Kidney (tissue), 14 donors: ENCODE results near the gene SCARB1. TPM values are rescaled to one million over a fixed set of nuclear protein-coding genes. Genes with fewer than 3 reads are reported as not detected.

Source experiments
- DNase-seq, 5 donors: peaks; one replicate each; pipeline ENCODE4 v3.0.0-alpha.2; 2013 to 2020
- FAIRE-seq: peaks from 2 replicates; lab custom pipeline; 2012; peaks lifted over from hg19 to GRCh38; lab: Jason Lieb, UNC
- H3K27ac ChIP-seq, 2 donors: one replicate each; pipeline ENCODE4 v1.7.0; 2013; ENCODE audit warnings: low read depth in 2 of 2, low read length in 2 of 2, inconsistent platforms in 1 of 2
- H3K27me3 ChIP-seq: one replicate; pipeline ENCODE4 v1.7.1; 2013; ENCODE audit warnings: low read length, inconsistent platforms; ENCODE audit not compliant: control insufficient read depth, insufficient read depth
- H3K36me3 ChIP-seq, 3 donors: one replicate each; pipeline versions ENCODE4 v1.7.0 to v1.7.1; 2013; ENCODE audit warnings: low read length in 3 of 3, control low read depth in 1 of 3, inconsistent platforms in 1 of 3; ENCODE audit not compliant: insufficient read depth in 3 of 3, control insufficient read depth in 2 of 3
- H3K4me1 ChIP-seq, 3 donors: one replicate each; pipeline versions ENCODE4 v1.7.0 to v1.7.1; 2013; ENCODE audit warnings: low read length in 3 of 3, inconsistent platforms in 1 of 3, low read depth in 1 of 3; ENCODE audit not compliant: control insufficient read depth in 2 of 3, insufficient read depth in 2 of 3
- H3K4me3 ChIP-seq, 3 donors: one replicate each; pipeline versions ENCODE4 v1.7.0 to v1.8.1; 2013; ENCODE audit warnings: low read length in 3 of 3, control low read depth in 1 of 3, inconsistent platforms in 1 of 3
- H3K9ac ChIP-seq, 3 donors: one replicate each; pipeline versions ENCODE4 v1.7.0 to v1.7.1; 2013; ENCODE audit warnings: low read length in 3 of 3, control low read depth in 1 of 3, inconsistent platforms in 1 of 3
- H3K9me3 ChIP-seq, 3 donors: one replicate each; pipeline versions ENCODE4 v1.7.0 to v1.7.1; 2013; ENCODE audit warnings: low read length in 3 of 3, control low read depth in 1 of 3, inconsistent platforms in 1 of 3; ENCODE audit not compliant: control insufficient read depth in 2 of 3, insufficient read depth in 1 of 3
- intact Hi-C: fragments of 100-400 bp; cut with DNase I; formaldehyde crosslinking; loops from one replicate; pipeline ENCODE4 v1.11.1; 2022
- polyA plus RNA-seq: library from polyadenylated mRNA; stranded (reverse); fragments of 350-450 nt; fragmentation: Illumina TruSeq; extraction: RNeasy Lipid Tissue Mini Kit (QIAGEN cat#74804); gene quantifications from one replicate; pipeline ENCODE4 v1.2.3, GENCODE V29; 2014; ENCODE audit warnings: low read depth, low replicate concordance; ENCODE audit not compliant: insufficient read depth
- total RNA-seq: library from RNA; stranded (reverse); fragmentation: NEBNext Ultra II Directional; extraction: Animal tissue kit (Norgen Biotek cat#: 25700); gene quantifications from one replicate; pipeline ENCODE4 v1.2.1, GENCODE V29; 2021
- TF ChIP-seq, protein P1 (sequence below): IDR thresholded peaks from 3 replicates; pipeline ENCODE4 v1.5.1; 2012; ENCODE audit warnings: mild to moderate bottlenecking, moderate library complexity, borderline replicate concordance; ENCODE audit not compliant: insufficient read depth; ENCODE audit errors: extremely low read depth
- donor health status: control.
- donor health status: control.
- donor health status: control.
- donor health status: control.
- donor health status: control.
- donor health status: DM: yes; HTN: yes; CAD: no.
- donor health status: Normal renal cell carcinoma (clear cell type).

The SCARB1 gene
- total and polyA plus RNA-seq, 2 donors from 2014 or later: 12.3 to 13.2 TPM

DNA sequence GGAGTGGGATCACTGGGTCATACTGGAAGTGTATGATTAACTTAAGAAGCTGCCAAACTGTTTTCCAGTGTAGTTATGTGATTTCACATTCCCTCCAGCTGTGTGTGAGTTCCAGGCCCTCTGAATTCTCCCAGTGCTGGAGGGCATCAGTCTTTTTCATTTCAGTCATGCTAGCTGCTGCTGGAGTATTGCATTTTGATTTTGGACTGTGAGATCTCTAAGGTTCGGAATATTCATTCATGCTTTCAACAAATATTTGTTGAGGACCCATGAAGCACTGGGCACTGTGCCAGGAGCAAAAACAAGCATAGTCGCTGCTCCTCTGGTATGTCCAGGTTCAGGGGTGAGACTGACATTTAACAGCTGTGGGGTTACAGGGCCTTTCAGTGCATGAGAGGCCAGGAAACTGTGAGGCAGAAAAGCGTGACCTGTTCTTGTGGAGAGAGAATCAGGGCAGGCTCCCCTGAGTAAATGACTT, 133.2 kb downstream of the SCARB1 start:
- H3K4me1 ChIP-seq: peaks cover 0 to 20% (median 13%) of the 10 kb centered on the region in 3 donors
- no peak overlapping the region for H3K4me3 ChIP-seq
- H3K27ac ChIP-seq: peak overlapping the region; percentile 69 to 81
- FAIRE-seq (no peak), DNase-seq (peak; percentile 79 to 90 (median 86))
- no peaks in the 10 kb centered on the region for H3K36me3 ChIP-seq
- no peaks in the 10 kb centered on the region for H3K27me3 ChIP-seq
- TF ChIP-seq, protein P1, sequence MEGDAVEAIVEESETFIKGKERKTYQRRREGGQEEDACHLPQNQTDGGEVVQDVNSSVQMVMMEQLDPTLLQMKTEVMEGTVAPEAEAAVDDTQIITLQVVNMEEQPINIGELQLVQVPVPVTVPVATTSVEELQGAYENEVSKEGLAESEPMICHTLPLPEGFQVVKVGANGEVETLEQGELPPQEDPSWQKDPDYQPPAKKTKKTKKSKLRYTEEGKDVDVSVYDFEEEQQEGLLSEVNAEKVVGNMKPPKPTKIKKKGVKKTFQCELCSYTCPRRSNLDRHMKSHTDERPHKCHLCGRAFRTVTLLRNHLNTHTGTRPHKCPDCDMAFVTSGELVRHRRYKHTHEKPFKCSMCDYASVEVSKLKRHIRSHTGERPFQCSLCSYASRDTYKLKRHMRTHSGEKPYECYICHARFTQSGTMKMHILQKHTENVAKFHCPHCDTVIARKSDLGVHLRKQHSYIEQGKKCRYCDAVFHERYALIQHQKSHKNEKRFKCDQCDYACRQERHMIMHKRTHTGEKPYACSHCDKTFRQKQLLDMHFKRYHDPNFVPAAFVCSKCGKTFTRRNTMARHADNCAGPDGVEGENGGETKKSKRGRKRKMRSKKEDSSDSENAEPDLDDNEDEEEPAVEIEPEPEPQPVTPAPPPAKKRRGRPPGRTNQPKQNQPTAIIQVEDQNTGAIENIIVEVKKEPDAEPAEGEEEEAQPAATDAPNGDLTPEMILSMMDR: no peak
- intact Hi-C loops: no loop called here
- no peaks in the 10 kb centered on the region for H3K9me3 ChIP-seq
- H3K9ac ChIP-seq: no peak overlapping the region

DNA sequence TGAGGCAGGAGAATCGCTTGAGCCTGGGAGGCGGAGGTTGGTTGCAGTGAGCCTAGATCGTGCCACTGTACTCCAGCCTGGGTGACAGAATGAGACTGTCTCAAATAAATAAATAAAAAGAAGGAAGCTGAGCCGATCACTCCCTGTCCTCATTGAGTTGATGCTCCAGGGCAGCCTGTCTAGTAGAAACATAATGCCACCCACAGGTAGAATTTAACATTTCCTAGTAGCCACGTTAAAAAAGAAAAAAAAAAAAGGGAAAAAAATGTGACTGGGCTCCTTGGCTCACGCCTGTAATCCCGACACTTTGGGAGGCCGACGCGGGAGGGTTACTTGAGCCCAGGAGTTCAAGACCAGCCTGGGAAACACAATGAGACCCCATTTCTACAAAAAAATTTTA, 135.7 kb downstream of the SCARB1 start:
- FAIRE-seq (no peak), DNase-seq (no peak)
- Histone ChIP-seq H3K9ac (no peak overlapping the region), H3K27ac (no peak overlapping the region), H3K9me3 (no peaks in the 10 kb centered on the region), H3K36me3 (no peaks in the 10 kb centered on the region), H3K4me3 (no peak overlapping the region), H3K4me1 (peaks cover 0 to 19% (median 11%) of the 10 kb centered on the region in 3 donors), H3K27me3 (no peaks in the 10 kb centered on the region)
- TF ChIP-seq, protein P1: no peak
- intact Hi-C loops: no loop called here

DNA sequence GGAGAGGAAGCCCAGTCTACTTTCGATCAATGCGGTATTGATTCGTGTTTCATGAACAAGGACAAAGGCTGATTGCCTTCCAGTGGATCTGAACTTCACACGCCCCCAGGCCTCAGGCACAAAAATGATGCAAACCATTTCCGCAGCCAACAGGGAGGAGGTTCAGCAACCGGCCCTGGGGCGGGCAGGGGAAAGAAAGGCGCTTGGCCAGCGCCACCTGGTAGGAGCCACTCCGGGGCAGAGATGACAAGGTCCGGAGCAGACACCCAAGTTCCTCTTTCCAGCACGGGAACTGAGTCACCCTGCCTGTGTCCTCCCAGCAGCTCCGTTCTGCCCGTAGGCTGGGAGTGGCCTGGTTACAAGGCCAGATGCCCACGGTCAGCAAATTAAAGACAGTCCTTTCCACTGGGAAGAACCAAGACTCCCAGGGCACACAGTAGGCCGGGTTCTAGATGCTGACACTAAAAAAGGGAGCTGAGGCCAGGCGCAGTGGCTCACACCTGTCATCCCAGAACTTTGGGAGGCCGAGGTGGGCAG, 136.3 kb downstream of the SCARB1 start:
- TF ChIP-seq, protein P1: no peak
- Histone ChIP-seq H3K27me3 (no peaks in the 10 kb centered on the region), H3K36me3 (no peaks in the 10 kb centered on the region), H3K9me3 (no peaks in the 10 kb centered on the region), H3K4me1 (peaks cover 0 to 13% (median 7%) of the 10 kb centered on the region in 3 donors), H3K27ac (peak overlapping the region in 1 of 2 donors; percentile 44), H3K4me3 (no peak overlapping the region), H3K9ac (no peak overlapping the region)
- peak in 2 of 5 donors; percentile 40 to 92 for DNase-seq
- no peak for FAIRE-seq
- intact Hi-C loops: no loop called here

Other genes starting within 250 kb of the SCARB1 start
- gene UBC, start 50.8 kb upstream of the SCARB1 start, total RNA-seq: 1,132 TPM
- gene UBC, start 50.8 kb upstream of the SCARB1 start, polyA plus RNA-seq: 952 TPM
- 20.3 TPM for gene DHX37, start 125.3 kb upstream of the SCARB1 start, total RNA-seq
- 6.1 TPM for gene DHX37, start 125.3 kb upstream of the SCARB1 start, polyA plus RNA-seq
- gene BRI3BP, start 129.8 kb upstream of the SCARB1 start, total RNA-seq: 8.8 TPM
- gene BRI3BP, start 129.8 kb upstream of the SCARB1 start, polyA plus RNA-seq: 6.8 TPM
- gene AACS, start 201.6 kb upstream of the SCARB1 start, total RNA-seq: 20.9 TPM
- 20.9 TPM for gene AACS, start 201.6 kb upstream of the SCARB1 start, polyA plus RNA-seq